ENCODE measurements around the gene SORCS3. TPM values are rescaled to one million over a fixed set of nuclear protein-coding genes. Genes with fewer than 3 reads are reported as not detected.
A peak's percentile ranks its signal among the peaks of the same experiment; 100 is the strongest.

Gene SORCS3
- total and polyA plus RNA-seq, 4 donors, result 0.29 TPM; not detected in 3

DNA sequence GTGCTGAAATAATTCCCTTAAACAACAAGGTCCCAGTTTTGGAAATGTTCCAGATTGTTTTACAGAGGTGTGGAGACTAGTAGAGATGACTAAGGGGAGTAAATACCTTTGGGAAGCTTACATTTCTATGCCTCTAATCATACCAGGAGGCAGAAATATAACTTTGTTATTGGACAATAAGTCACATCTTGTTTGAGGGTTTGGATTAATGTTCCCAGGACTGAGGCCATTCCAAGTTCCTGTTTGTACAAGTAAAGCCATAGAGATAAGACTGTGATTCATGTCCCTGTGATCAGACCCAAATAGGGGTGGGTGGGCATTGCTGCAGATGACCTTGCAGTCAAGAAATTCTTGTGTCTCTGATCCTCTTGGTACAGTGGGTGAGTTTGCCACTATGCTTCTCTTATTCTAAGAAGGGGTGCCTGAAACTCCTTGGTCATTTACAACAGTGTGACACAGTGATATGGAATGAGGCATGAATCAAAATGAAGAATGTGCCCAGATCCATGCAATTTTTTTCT, 508.3 kb downstream of the SORCS3 start:
- H3K27me3 ChIP-seq (ENCODE audit: control insufficient read depth in 1 of 2, insufficient read depth in 2 of 2, low read length in 1 of 2), result no peaks in the 10 kb centered on the region
- no peaks in the 10 kb centered on the region for H3K36me3 ChIP-seq (ENCODE audit: control insufficient read depth in 1 of 2, insufficient read depth in 2 of 2, low read length in 1 of 2)
- ATAC-seq (ENCODE audit: low FRiP score), result no peak
- H3K27ac ChIP-seq (ENCODE audit: low read depth in 1 of 2, low read length in 2 of 2), result no peak overlapping the region
- no peak for DNase-seq
- intact Hi-C loops (cut with DNase I), result no loop called here
- peaks cover 2% of the 10 kb centered on the region for H3K9me3 ChIP-seq (ENCODE audit: control insufficient read depth, low read length)
- H3K4me3 ChIP-seq (ENCODE audit: low read length in 2 of 2), result no peak overlapping the region
- H3K4me1 ChIP-seq (ENCODE audit: control insufficient read depth in 1 of 2, insufficient read depth in 2 of 2, low read length in 2 of 2), result no peaks in the 10 kb centered on the region

DNA sequence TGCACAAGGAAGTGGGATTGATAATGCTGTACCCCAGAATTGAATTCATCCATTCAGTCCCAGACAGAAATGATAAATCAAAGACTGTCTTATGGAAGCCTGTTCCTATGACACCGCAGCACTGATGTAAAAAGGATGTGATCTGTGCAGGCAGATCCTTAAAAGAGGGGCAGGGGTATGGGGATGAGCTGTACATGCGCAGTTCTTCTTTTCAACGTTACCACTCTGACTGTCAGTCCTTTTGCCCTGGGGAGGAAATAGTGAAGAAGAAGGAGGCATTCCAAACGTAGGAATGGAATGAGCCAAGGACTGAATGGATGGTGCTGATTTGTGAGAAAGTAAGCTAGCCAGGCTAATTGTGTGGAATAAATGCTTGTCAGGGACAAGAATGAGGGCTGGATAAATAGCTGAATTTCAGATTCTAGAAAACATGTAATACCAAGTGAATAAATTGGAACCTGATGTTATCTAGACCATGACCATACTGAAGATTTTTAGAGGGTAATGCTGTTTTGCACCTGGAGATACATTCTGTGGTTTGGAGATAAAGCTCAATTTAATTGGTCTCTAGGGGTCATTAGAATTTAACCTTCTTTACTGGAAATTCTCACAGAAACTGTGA, 509.3 kb downstream of the SORCS3 start:
- intact Hi-C loops (cut with DNase I), result no loop called here
- H3K36me3 ChIP-seq (ENCODE audit: control insufficient read depth in 1 of 2, insufficient read depth in 2 of 2, low read length in 1 of 2), result no peaks in the 10 kb centered on the region
- 43 to 47% methylated on average over 4 of the region's 4 CpGs for WGBS, 2 donors
- ATAC-seq (ENCODE audit: low FRiP score), result no peak
- no peak for DNase-seq
- H3K4me1 ChIP-seq (ENCODE audit: control insufficient read depth in 1 of 2, insufficient read depth in 2 of 2, low read length in 2 of 2), result no peaks in the 10 kb centered on the region
- H3K27ac ChIP-seq (ENCODE audit: low read depth in 1 of 2, low read length in 2 of 2), result no peak overlapping the region
- H3K27me3 ChIP-seq (ENCODE audit: control insufficient read depth in 1 of 2, insufficient read depth in 2 of 2, low read length in 1 of 2), result no peaks in the 10 kb centered on the region
- H3K9me3 ChIP-seq (ENCODE audit: control insufficient read depth, low read length), result peaks cover 2% of the 10 kb centered on the region
- no peak overlapping the region for H3K4me3 ChIP-seq (ENCODE audit: low read length in 2 of 2)

DNA sequence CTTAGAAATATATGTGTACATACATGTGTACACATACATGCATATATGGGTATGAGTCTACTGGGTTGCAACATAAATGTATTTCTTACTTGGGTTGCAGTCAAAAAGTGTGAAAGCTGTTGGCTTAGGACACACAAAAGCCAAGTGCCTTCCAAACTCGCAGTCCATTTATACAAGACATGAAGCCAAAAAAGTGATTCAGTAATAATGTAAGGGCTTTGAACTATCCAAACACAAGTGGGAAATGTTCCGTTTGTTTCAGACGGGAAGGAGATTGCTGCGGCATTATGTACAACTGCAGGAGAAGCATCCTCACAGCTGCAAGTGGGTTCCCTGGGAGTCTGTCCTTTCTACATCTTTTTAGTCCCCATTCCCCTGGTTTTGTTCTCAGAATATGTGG, 513.6 kb downstream of the SORCS3 start:
- intact Hi-C loops (cut with DNase I), result no loop called here
- 39 to 54% methylated on average over 4 of the region's 4 CpGs for WGBS, 2 donors
- no peaks in the 10 kb centered on the region for H3K4me1 ChIP-seq (ENCODE audit: control insufficient read depth in 1 of 2, insufficient read depth in 2 of 2, low read length in 2 of 2)
- H3K9me3 ChIP-seq (ENCODE audit: control insufficient read depth, low read length), result no peaks in the 10 kb centered on the region
- H3K27me3 ChIP-seq (ENCODE audit: control insufficient read depth in 1 of 2, insufficient read depth in 2 of 2, low read length in 1 of 2), result no peaks in the 10 kb centered on the region
- H3K36me3 ChIP-seq (ENCODE audit: control insufficient read depth in 1 of 2, insufficient read depth in 2 of 2, low read length in 1 of 2), result no peaks in the 10 kb centered on the region
- DNase-seq, result no peak
- no peak for ATAC-seq (ENCODE audit: low FRiP score)
- H3K27ac ChIP-seq (ENCODE audit: low read depth in 1 of 2, low read length in 2 of 2), result no peak overlapping the region
- no peak overlapping the region for H3K4me3 ChIP-seq (ENCODE audit: low read length in 2 of 2)

DNA sequence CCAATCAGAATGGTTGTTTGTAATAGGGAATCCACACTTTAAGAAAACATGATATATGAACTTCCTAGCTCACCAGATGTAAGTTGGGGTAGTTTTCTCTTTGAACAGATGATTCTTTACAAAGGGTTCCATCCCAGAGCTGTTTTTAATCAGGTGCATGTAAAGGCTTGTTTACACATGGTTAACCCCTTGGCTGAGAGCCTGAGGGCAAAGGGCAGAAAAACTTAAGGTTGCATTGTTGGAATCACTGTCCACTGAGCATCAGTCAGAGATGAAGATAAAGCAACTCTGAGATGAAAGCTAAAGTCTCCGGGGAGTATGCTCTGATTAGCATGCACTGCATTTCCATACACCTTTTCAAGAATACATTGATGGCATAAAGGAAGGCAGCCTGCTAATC, 518.2 kb downstream of the SORCS3 start:
- no peak for ATAC-seq (ENCODE audit: low FRiP score)
- 68 to 79% methylated on average over 1 of the region's 1 CpG for WGBS, 2 donors

DNA sequence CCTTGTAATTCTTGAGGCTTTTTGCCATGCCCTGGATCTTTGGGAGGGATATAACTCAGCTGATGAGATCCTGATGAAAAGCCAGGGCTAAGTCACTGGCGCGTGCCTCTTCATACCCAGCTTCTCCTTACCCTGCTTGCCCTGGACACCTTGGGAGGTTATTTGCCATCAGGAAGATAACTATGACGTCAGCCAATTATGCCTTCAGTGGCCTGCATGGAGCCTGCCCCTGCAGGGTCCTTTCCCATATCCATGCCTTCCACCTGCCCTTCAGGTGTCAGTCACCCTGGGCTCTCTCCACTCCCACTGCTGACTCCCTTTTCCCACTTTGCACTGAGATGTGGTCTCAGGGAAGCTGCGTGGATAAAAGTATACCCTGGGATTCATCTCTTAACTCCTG, 520.1 kb downstream of the SORCS3 start:
- no peaks in the 10 kb centered on the region for H3K4me1 ChIP-seq (ENCODE audit: control insufficient read depth in 1 of 2, insufficient read depth in 2 of 2, low read length in 2 of 2)
- no peaks in the 10 kb centered on the region for H3K36me3 ChIP-seq (ENCODE audit: control insufficient read depth in 1 of 2, insufficient read depth in 2 of 2, low read length in 1 of 2)
- no peaks in the 10 kb centered on the region for H3K9me3 ChIP-seq (ENCODE audit: control insufficient read depth, low read length)
- ATAC-seq (ENCODE audit: low FRiP score) (no peak), DNase-seq (no peak)
- 86% methylated on average over 4 of the region's 4 CpGs for WGBS, 2 donors
- no peak overlapping the region for H3K27ac ChIP-seq (ENCODE audit: low read depth in 1 of 2, low read length in 2 of 2)
- intact Hi-C loops (cut with DNase I), result no loop called here
- no peak overlapping the region for H3K4me3 ChIP-seq (ENCODE audit: low read length in 2 of 2)
- peaks cover 0 to 2% of the 10 kb centered on the region in 2 donors for H3K27me3 ChIP-seq (ENCODE audit: control insufficient read depth in 1 of 2, insufficient read depth in 2 of 2, low read length in 1 of 2)

More for the DNA sequence above, 518.2 kb downstream of the SORCS3 start:
- intact Hi-C loops (cut with DNase I), result no loop called here
- Histone ChIP-seq H3K27me3 (ENCODE audit: control insufficient read depth in 1 of 2, insufficient read depth in 2 of 2, low read length in 1 of 2) (peaks cover 0 to 2% of the 10 kb centered on the region in 2 donors), H3K27ac (ENCODE audit: low read depth in 1 of 2, low read length in 2 of 2) (no peak overlapping the region), H3K9me3 (ENCODE audit: control insufficient read depth, low read length) (no peaks in the 10 kb centered on the region), H3K36me3 (ENCODE audit: control insufficient read depth in 1 of 2, insufficient read depth in 2 of 2, low read length in 1 of 2) (no peaks in the 10 kb centered on the region), H3K4me1 (ENCODE audit: control insufficient read depth in 1 of 2, insufficient read depth in 2 of 2, low read length in 2 of 2) (no peaks in the 10 kb centered on the region), H3K4me3 (ENCODE audit: low read length in 2 of 2) (no peak overlapping the region)
- no peak for DNase-seq

DNA sequence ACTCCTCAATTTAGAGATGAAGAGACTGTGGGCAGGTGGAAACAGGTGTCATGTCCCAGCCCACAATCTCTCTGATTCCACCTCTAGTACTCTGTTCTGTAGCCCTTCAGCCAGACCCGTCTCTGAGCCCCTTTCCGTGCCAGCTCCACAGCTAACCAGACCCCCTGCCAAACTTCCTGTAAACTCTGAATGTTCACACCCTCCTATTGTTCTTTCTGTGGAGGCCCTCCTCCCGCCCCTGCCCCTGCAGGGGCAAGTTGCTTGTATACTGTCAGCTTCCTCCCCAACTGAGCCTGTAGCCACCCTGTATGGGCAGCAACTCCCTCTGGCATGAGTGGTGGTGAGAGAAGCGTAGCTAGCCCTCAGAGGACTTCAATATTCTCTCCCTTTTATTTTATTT, 520.7 kb downstream of the SORCS3 start:
- no peak for DNase-seq
- H3K27ac ChIP-seq (ENCODE audit: low read depth in 1 of 2, low read length in 2 of 2), result no peak overlapping the region
- H3K4me1 ChIP-seq (ENCODE audit: control insufficient read depth in 1 of 2, insufficient read depth in 2 of 2, low read length in 2 of 2), result no peaks in the 10 kb centered on the region
- intact Hi-C loops (cut with DNase I), result no loop called here
- H3K27me3 ChIP-seq (ENCODE audit: control insufficient read depth in 1 of 2, insufficient read depth in 2 of 2, low read length in 1 of 2), result peaks cover 0 to 2% of the 10 kb centered on the region in 2 donors
- no peaks in the 10 kb centered on the region for H3K36me3 ChIP-seq (ENCODE audit: control insufficient read depth in 1 of 2, insufficient read depth in 2 of 2, low read length in 1 of 2)
- no peaks in the 10 kb centered on the region for H3K9me3 ChIP-seq (ENCODE audit: control insufficient read depth, low read length)
- WGBS, 2 donors, result 27 to 40% methylated on average over 4 of the region's 4 CpGs
- no peak overlapping the region for H3K4me3 ChIP-seq (ENCODE audit: low read length in 2 of 2)
- peak; percentile 27 for ATAC-seq (ENCODE audit: low FRiP score)

DNA sequence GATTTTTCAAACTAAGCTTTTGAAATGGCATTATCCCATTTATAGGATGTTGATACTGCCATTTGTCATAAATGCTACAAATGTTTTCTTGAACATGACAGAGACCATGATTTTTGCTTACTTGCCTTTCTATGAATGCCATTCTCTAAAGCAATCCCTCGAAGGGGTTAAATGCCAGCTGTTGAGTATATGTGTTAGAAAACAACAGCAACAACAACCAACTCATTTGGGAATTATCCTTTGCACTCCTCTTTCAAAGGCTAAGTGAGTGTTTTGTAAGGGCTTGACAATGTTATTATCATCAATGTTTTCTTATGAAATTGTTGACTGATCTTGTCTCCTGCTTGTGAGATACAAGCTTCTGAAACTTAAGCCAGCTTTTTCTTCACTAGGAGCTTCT, 529.4 kb downstream of the SORCS3 start:
- Histone ChIP-seq H3K36me3 (ENCODE audit: control insufficient read depth in 1 of 2, insufficient read depth in 2 of 2, low read length in 1 of 2) (no peaks in the 10 kb centered on the region), H3K9me3 (ENCODE audit: control insufficient read depth, low read length) (peaks cover 4% of the 10 kb centered on the region), H3K27me3 (ENCODE audit: control insufficient read depth in 1 of 2, insufficient read depth in 2 of 2, low read length in 1 of 2) (no peaks in the 10 kb centered on the region), H3K4me1 (ENCODE audit: control insufficient read depth in 1 of 2, insufficient read depth in 2 of 2, low read length in 2 of 2) (no peaks in the 10 kb centered on the region), H3K27ac (ENCODE audit: low read depth in 1 of 2, low read length in 2 of 2) (no peak overlapping the region), H3K4me3 (ENCODE audit: low read length in 2 of 2) (no peak overlapping the region)
- WGBS, 2 donors, result 56 to 74% methylated on average over 1 of the region's 1 CpG
- intact Hi-C loops (cut with DNase I), result no loop called here
- DNase-seq (no peak), ATAC-seq (ENCODE audit: low FRiP score) (no peak)

DNA sequence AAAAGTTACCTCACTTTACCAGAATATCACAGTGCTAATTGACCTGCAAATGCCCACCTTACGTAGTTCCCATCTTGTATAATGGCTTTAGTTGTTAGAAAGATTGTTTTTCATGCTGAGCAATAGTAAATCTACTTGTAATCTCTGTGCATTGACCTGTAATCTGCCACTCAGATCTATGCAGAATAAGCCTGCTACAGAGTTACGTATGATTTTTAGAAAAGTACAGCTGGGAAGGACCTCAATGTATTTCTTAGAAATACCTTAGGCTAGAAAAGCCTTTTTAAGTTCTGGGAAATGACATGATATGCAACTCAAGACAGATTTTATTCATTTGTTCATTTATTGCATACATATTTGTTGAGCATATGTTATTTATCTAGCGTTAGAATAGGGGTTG, 530.9 kb downstream of the SORCS3 start:
- DNase-seq (no peak), ATAC-seq (ENCODE audit: low FRiP score) (no peak)
- Histone ChIP-seq H3K36me3 (ENCODE audit: control insufficient read depth in 1 of 2, insufficient read depth in 2 of 2, low read length in 1 of 2) (no peaks in the 10 kb centered on the region), H3K9me3 (ENCODE audit: control insufficient read depth, low read length) (peaks cover 5% of the 10 kb centered on the region), H3K27me3 (ENCODE audit: control insufficient read depth in 1 of 2, insufficient read depth in 2 of 2, low read length in 1 of 2) (no peaks in the 10 kb centered on the region), H3K4me3 (ENCODE audit: low read length in 2 of 2) (no peak overlapping the region), H3K27ac (ENCODE audit: low read depth in 1 of 2, low read length in 2 of 2) (no peak overlapping the region), H3K4me1 (ENCODE audit: control insufficient read depth in 1 of 2, insufficient read depth in 2 of 2, low read length in 2 of 2) (no peaks in the 10 kb centered on the region)
- 68 to 79% methylated on average over 3 of the region's 3 CpGs for WGBS, 2 donors
- intact Hi-C loops (cut with DNase I), result no loop called here

DNA sequence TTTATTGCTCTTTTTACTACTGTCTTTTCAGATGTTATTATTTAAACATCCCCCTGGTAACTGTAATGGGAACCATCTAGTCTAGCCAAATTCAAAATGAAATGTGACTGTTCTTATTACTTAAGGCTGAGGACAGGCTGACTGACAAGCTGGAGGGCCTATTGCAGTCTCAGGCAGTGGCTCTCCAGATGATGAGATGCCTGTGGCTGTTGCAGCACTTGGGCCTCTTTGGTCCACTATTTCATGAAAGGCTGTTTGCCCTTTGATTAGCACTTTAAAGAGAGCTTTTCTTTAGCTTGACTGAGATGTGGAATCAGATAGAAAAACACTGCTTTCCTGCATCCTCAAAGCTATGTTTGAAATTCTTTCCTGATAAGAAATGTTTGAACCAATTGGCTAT, 540.5 kb downstream of the SORCS3 start:
- intact Hi-C loops (cut with DNase I), result no loop called here
- ATAC-seq (ENCODE audit: low FRiP score), result no peak

More for the DNA sequence above, 540.5 kb downstream of the SORCS3 start:
- no peak overlapping the region for H3K27ac ChIP-seq (ENCODE audit: low read depth in 1 of 2, low read length in 2 of 2)
- H3K27me3 ChIP-seq (ENCODE audit: control insufficient read depth in 1 of 2, insufficient read depth in 2 of 2, low read length in 1 of 2), result peaks cover 0 to 1% of the 10 kb centered on the region in 2 donors
- DNase-seq, result no peak
- no peaks in the 10 kb centered on the region for H3K36me3 ChIP-seq (ENCODE audit: control insufficient read depth in 1 of 2, insufficient read depth in 2 of 2, low read length in 1 of 2)
- no peaks in the 10 kb centered on the region for H3K4me1 ChIP-seq (ENCODE audit: control insufficient read depth in 1 of 2, insufficient read depth in 2 of 2, low read length in 2 of 2)
- no peaks in the 10 kb centered on the region for H3K9me3 ChIP-seq (ENCODE audit: control insufficient read depth, low read length)
- H3K4me3 ChIP-seq (ENCODE audit: low read length in 2 of 2), result no peak overlapping the region

All from aorta (tissue), 5 donors.